ENCODE results near the gene ANO9.

DNA sequence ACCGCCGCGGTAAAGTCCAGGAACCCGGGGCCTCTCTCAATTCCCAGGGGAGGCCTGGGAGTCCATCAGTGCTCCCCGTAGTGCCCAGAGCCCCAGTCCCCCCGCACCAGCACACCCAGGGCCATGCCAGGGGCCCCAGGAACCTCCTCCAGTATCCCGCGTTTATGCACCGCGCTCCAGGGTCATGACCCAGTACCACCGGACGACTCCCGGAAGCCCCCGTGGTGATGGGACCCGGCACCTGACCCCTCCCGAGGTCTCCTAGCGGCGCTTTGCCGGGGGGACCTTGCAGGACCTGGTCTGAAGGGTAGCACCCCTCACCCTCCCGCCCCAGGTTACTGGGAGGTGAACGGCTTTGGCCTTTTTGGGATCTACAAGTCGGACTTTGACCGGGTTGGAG lies 61.3 kb downstream of the ANO9 start:
- TF ChIP-seq POLR2A (IDR thresholded peaks at IDR 0.05): no peak
- no peak for TF ChIP-seq CTCF (IDR thresholded peaks at IDR 0.05)
